ENCODE measurements around the gene STRBP.

GRCh38 chr9:123109540-123110279, 158.7 kb downstream of the STRBP start:
- TF ChIP-seq, protein P1, sequence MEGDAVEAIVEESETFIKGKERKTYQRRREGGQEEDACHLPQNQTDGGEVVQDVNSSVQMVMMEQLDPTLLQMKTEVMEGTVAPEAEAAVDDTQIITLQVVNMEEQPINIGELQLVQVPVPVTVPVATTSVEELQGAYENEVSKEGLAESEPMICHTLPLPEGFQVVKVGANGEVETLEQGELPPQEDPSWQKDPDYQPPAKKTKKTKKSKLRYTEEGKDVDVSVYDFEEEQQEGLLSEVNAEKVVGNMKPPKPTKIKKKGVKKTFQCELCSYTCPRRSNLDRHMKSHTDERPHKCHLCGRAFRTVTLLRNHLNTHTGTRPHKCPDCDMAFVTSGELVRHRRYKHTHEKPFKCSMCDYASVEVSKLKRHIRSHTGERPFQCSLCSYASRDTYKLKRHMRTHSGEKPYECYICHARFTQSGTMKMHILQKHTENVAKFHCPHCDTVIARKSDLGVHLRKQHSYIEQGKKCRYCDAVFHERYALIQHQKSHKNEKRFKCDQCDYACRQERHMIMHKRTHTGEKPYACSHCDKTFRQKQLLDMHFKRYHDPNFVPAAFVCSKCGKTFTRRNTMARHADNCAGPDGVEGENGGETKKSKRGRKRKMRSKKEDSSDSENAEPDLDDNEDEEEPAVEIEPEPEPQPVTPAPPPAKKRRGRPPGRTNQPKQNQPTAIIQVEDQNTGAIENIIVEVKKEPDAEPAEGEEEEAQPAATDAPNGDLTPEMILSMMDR (conservative IDR thresholded peaks at IDR 0.05): no peak
- no peak for TF ChIP-seq ZFX (IDR thresholded peaks at IDR 0.05)
